GM23338 (cell line): ENCODE data around the gene MALSU1.

Experiments used
- POLR2AphosphoS5 ChIP-seq: IDR thresholded peaks from 2 replicates; pipeline ENCODE4 v1.6.1; 2016; ENCODE audit warnings: antibody characterized with exemption, low read depth
- TF ChIP-seq, protein P1 (sequence below), 2 experiments: fragments of 200-600 bp in 1 of 2; sonication (generic) in 1 of 2; conservative IDR thresholded peaks; 2 replicates each; pipeline versions ENCODE4 v1.5.1 to v1.6.1; 2016 to 2017; ENCODE audit warnings: antibody characterized with exemption in 2 of 2, low read depth in 2 of 2, mild to moderate bottlenecking in 2 of 2, moderate library complexity in 1 of 2

- TF ChIP-seq, protein P1, sequence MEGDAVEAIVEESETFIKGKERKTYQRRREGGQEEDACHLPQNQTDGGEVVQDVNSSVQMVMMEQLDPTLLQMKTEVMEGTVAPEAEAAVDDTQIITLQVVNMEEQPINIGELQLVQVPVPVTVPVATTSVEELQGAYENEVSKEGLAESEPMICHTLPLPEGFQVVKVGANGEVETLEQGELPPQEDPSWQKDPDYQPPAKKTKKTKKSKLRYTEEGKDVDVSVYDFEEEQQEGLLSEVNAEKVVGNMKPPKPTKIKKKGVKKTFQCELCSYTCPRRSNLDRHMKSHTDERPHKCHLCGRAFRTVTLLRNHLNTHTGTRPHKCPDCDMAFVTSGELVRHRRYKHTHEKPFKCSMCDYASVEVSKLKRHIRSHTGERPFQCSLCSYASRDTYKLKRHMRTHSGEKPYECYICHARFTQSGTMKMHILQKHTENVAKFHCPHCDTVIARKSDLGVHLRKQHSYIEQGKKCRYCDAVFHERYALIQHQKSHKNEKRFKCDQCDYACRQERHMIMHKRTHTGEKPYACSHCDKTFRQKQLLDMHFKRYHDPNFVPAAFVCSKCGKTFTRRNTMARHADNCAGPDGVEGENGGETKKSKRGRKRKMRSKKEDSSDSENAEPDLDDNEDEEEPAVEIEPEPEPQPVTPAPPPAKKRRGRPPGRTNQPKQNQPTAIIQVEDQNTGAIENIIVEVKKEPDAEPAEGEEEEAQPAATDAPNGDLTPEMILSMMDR (conservative IDR thresholded peaks at IDR 0.05; ENCODE audit: low read depth in 2 of 2) = no peak
- no peak for TF ChIP-seq POLR2AphosphoS5
These were observed 50.5 kb downstream of the MALSU1 start for GRCh38 chr7:23349484-23350157.
